ENCODE results near the gene UBN1. TPM values are rescaled to one million over a fixed set of nuclear protein-coding genes. Genes with fewer than 3 reads are reported as not detected.

The UBN1 gene
- total and polyA plus RNA-seq, 2 experiments from 2014 or later = 21.4 to 33.4 TPM

DNA sequence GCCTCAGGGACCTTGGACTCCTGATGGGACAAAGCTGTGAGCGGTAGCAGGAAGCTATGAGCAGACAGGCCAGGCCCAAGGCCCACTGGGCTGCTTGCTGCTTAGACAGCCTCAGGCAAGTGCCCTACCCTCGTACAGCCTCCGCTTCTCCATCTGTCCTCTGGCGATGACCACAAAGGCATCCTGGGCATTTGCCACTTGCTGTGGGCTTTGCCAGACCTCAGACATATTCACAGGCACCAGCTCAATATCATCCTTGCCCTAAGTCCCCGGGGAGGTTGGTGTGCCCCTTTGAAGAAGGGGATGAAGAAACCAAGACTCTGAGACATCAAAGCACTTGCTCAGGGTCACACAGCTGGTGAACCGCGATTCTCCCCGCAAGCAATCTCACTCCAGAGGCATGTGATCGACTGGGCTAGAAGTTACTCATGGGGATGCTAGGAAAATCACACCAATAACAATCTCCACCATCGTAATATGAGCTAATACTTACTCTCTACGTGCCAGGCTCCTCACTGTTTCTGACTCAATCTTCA lies 68.0 kb downstream of the UBN1 start:
- Histone ChIP-seq H3K27ac (no peak overlapping the region), H3K36me3 (no peaks in the 10 kb centered on the region), H3K4me1 (ENCODE audit: low read depth) (no peaks in the 10 kb centered on the region), H3K4me3 (no peak overlapping the region), H3K9me3 (ENCODE audit: low read depth) (no peaks in the 10 kb centered on the region), H3K27me3 (no peaks in the 10 kb centered on the region)
- TF ChIP-seq, protein P1, sequence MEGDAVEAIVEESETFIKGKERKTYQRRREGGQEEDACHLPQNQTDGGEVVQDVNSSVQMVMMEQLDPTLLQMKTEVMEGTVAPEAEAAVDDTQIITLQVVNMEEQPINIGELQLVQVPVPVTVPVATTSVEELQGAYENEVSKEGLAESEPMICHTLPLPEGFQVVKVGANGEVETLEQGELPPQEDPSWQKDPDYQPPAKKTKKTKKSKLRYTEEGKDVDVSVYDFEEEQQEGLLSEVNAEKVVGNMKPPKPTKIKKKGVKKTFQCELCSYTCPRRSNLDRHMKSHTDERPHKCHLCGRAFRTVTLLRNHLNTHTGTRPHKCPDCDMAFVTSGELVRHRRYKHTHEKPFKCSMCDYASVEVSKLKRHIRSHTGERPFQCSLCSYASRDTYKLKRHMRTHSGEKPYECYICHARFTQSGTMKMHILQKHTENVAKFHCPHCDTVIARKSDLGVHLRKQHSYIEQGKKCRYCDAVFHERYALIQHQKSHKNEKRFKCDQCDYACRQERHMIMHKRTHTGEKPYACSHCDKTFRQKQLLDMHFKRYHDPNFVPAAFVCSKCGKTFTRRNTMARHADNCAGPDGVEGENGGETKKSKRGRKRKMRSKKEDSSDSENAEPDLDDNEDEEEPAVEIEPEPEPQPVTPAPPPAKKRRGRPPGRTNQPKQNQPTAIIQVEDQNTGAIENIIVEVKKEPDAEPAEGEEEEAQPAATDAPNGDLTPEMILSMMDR (IDR thresholded peaks at IDR 0.05; ENCODE audit: low read depth, low read length) = no peak
- peak in 1 of 2 donors; percentile 49 for DNase-seq (ENCODE audit: low read depth in 1 of 2, low spot score in 1 of 2)

DNA sequence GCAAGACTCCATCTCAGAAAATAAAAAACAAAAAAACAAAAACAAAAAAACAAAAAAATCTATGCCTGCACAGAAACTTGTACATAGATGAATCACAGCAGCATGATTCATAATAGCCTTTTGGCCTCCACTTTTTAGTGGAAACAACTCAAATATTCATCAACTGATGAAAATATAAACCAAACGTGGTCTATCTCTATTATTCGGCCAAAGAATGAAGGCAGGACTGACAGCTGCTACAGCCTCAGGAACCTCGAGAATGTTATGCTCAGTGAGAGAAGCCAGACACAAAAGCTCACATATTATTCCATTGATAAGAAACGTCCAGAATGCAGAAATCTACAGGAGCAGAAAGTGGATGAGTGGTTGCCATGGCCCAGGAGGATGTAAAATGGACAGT lies 69.8 kb downstream of the UBN1 start:
- no peak overlapping the region for H3K27ac ChIP-seq
- TF ChIP-seq, protein P1 (IDR thresholded peaks at IDR 0.05; ENCODE audit: low read depth, low read length) = no peak
- H3K36me3 ChIP-seq = no peaks in the 10 kb centered on the region
- no peaks in the 10 kb centered on the region for H3K27me3 ChIP-seq
- peak in 1 of 2 donors; percentile 27 for DNase-seq (ENCODE audit: low read depth in 1 of 2, low spot score in 1 of 2)
- H3K9me3 ChIP-seq (ENCODE audit: low read depth) = no peaks in the 10 kb centered on the region
- H3K4me1 ChIP-seq (ENCODE audit: low read depth) = no peaks in the 10 kb centered on the region
- H3K4me3 ChIP-seq = no peak overlapping the region

DNA sequence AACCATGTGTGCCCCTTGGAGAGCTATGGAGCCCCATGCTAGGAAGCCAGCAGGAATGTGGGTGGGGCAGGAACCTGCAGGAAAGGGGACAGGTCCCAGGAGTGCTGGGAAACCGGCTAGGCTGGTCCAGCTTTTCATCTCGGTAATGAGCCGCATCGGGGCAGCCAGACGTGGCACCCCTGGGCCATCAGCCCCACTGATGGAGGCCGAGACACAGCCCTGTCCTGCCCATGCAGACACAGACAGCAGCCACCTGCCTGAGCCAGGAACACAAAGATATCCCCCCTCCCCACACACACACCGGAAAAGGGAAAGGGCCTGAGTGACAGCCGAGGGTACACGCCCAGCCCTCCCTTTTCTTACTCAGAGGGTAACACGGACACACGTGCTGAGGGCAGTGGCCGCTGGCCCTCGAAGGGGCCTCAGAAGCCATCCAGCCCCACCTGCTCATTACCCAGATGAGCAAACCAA lies 71.5 kb downstream of the UBN1 start:
- Histone ChIP-seq H3K4me3 (no peak overlapping the region), H3K27me3 (no peaks in the 10 kb centered on the region), H3K36me3 (no peaks in the 10 kb centered on the region), H3K27ac (no peak overlapping the region), H3K4me1 (ENCODE audit: low read depth) (no peaks in the 10 kb centered on the region), H3K9me3 (ENCODE audit: low read depth) (no peaks in the 10 kb centered on the region)
- TF ChIP-seq, protein P1 (IDR thresholded peaks at IDR 0.05; ENCODE audit: low read depth, low read length) = no peak
- DNase-seq (ENCODE audit: low read depth in 1 of 2, low spot score in 1 of 2) = no peak

DNA sequence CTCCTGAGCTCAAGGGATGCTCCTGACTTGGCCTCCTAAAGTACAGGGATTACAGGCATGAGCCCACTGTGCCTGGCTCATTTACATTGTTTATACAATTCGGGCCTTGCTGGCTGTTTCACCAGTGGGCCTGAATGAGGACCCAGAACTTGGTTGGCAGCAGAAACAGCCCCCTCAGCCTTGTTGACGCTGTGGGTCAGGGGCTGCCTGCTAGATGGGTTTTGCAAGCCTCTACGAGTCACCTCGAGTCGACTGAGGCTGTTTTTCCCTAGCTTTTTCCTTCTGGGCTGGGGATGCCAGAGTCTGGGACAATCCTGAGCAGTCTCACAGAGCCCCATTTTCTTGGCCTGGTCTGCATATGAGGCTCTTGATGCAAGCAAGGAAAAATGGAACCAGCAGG lies 73.5 kb downstream of the UBN1 start:
- no peaks in the 10 kb centered on the region for H3K27me3 ChIP-seq
- peaks cover 4% of the 10 kb centered on the region for H3K4me1 ChIP-seq (ENCODE audit: low read depth)
- no peaks in the 10 kb centered on the region for H3K9me3 ChIP-seq (ENCODE audit: low read depth)
- TF ChIP-seq, protein P1 (IDR thresholded peaks at IDR 0.05; ENCODE audit: low read depth, low read length) = no peak
- no peak for DNase-seq (ENCODE audit: low read depth in 1 of 2, low spot score in 1 of 2)
- no peaks in the 10 kb centered on the region for H3K36me3 ChIP-seq
- no peak overlapping the region for H3K27ac ChIP-seq
- no peak overlapping the region for H3K4me3 ChIP-seq

DNA sequence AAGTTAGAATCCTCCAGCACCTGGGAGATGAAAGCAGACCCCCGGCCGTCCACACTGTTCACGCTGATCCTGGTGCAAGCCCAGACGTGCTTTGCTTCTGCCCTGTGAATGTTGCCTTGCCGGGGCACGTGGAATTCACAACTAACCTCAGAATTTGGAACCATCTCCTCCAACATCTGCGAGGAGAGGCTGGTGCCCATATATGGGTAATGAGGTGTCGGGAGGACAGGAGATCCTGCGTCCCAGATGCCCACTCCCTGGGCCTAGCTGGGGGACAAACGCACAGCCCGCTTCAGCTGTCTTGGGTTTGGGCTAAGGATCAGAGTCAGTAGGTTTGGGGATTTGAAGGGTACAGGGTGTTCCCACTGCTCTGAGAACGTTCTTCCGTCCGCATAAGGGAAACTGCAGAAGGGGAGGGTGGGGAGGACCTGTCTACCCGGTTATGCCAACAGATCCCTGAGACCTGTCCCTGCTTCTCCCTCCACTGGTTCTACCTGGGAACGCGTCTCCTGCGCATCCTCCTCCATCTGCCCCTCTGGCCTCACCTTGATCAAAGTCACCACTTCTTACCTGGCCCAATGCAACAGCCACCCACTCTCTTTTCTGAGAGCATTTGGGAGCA lies 75.6 kb downstream of the UBN1 start:
- Histone ChIP-seq H3K4me3 (no peak overlapping the region), H3K27me3 (no peaks in the 10 kb centered on the region), H3K4me1 (ENCODE audit: low read depth) (peaks cover 4% of the 10 kb centered on the region), H3K9me3 (ENCODE audit: low read depth) (no peaks in the 10 kb centered on the region), H3K27ac (no peak overlapping the region), H3K36me3 (no peaks in the 10 kb centered on the region)
- TF ChIP-seq, protein P1 (IDR thresholded peaks at IDR 0.05; ENCODE audit: low read depth, low read length) = no peak
- DNase-seq (ENCODE audit: low read depth in 1 of 2, low spot score in 1 of 2) = no peak

Data from cardiac muscle cell (in vitro differentiated cells and primary cell).